Islet of Langerhans (tissue), 1 donor: ENCODE measurements around the gene SUPT4H1.

Experiments used
- FAIRE-seq: peaks from one replicate; lab custom pipeline; 2011; peaks lifted over from hg19 to GRCh38; lab: Jason Lieb, UNC

Gene SUPT4H1

GRCh38 chr17:58380207-58381123 lies 28.5 kb upstream of the SUPT4H1 start:
- FAIRE-seq: no peak

GRCh38 chr17:58379511-58379824 lies 27.5 kb upstream of the SUPT4H1 start:
- FAIRE-seq: no peak

GRCh38 chr17:58378733-58379510 lies 26.9 kb upstream of the SUPT4H1 start:
- no peak for FAIRE-seq

- no peak for FAIRE-seq
Measured at GRCh38 chr17:58377661-58378060, 25.7 kb upstream of the SUPT4H1 start.

- FAIRE-seq: no peak
Measured at GRCh38 chr17:58377093-58377601, 25.1 kb upstream of the SUPT4H1 start.

- FAIRE-seq: no peak
Measured at GRCh38 chr17:58376472-58377000, 24.5 kb upstream of the SUPT4H1 start.

- FAIRE-seq: no peak
Measured at GRCh38 chr17:58375811-58376210, 23.8 kb upstream of the SUPT4H1 start.

GRCh38 chr17:58375256-58375655 lies 23.3 kb upstream of the SUPT4H1 start:
- no peak for FAIRE-seq

- no peak for FAIRE-seq
Measured at GRCh38 chr17:58373923-58374322, 21.9 kb upstream of the SUPT4H1 start.

- no peak for FAIRE-seq
Measured at GRCh38 chr17:58373003-58373402, 21.0 kb upstream of the SUPT4H1 start.

GRCh38 chr17:58371300-58371950 lies 19.4 kb upstream of the SUPT4H1 start:
- no peak for FAIRE-seq

- no peak for FAIRE-seq
Measured at GRCh38 chr17:58370716-58371115, 18.7 kb upstream of the SUPT4H1 start.

- FAIRE-seq: no peak
Measured at GRCh38 chr17:58370309-58370708, 18.3 kb upstream of the SUPT4H1 start.

- no peak for FAIRE-seq
Measured at GRCh38 chr17:58369214-58370031, 17.4 kb upstream of the SUPT4H1 start.

GRCh38 chr17:58368860-58369213 lies 16.8 kb upstream of the SUPT4H1 start:
- no peak for FAIRE-seq

GRCh38 chr17:58367461-58367860 lies 15.5 kb upstream of the SUPT4H1 start:
- FAIRE-seq: no peak

- FAIRE-seq: no peak
Measured at GRCh38 chr17:58365980-58366595, 14.1 kb upstream of the SUPT4H1 start.

- no peak for FAIRE-seq
Measured at GRCh38 chr17:58365185-58365979, 13.4 kb upstream of the SUPT4H1 start.

- FAIRE-seq: no peak
Measured at GRCh38 chr17:58364270-58364942, 12.4 kb upstream of the SUPT4H1 start.
